SK-N-SH (cell line): ENCODE data around the gene MROH7. TPM values are rescaled to one million over a fixed set of nuclear protein-coding genes. Genes with fewer than 3 reads are reported as not detected.

Source experiments
- CTCF ChIA-PET: fragments of 300-600, 350-600 bp; formaldehyde crosslinking; extraction: SDS; loops from one replicate; lab custom pipeline; 2021; lab: Yijun Ruan, JAX
- POLR2A ChIA-PET: fragments of 350-600 bp; sonication (Branson Sonifier 250); formaldehyde crosslinking; extraction: SDS; loops from one replicate; lab custom pipeline; 2020; ENCODE audit warnings: antibody characterized with exemption, inconsistent platforms; lab: Yijun Ruan, JAX
- DNase-seq: peaks from one replicate; pipeline ENCODE4 v3.0.0; 2012
- H2AFZ ChIP-seq: fragments of 200-600 bp; sonication (generic); 2 replicates; pipeline ENCODE4 v1.8.1; 2016; ENCODE audit warnings: antibody characterized with exemption, mild to moderate bottlenecking, low read depth
- H3F3A ChIP-seq: fragments of 200-600 bp; sonication (generic); replicated peaks from 2 replicates; pipeline ENCODE3; 2016; ENCODE audit warnings: antibody characterized with exemption, mild to moderate bottlenecking; ENCODE audit not compliant: insufficient read depth
- H3K27ac ChIP-seq, 2 experiments: fragments of 200-500 bp in 1 of 2; fragments of 200-600 bp in 1 of 2; sonication (Bioruptor generic) in 1 of 2; sonication (generic), shearing (Covaris generic) in 1 of 2; 2 replicates each; pipeline versions ENCODE4 v1.5.1 to v1.6.1; 2014 to 2016; ENCODE audit warnings: low read depth in 2 of 2, inconsistent platforms in 1 of 2, low read length in 1 of 2, mild to moderate bottlenecking in 1 of 2, mixed read lengths in 1 of 2
- H3K27me3 ChIP-seq: fragments of 200-600 bp; sonication (generic), shearing (Covaris generic); 2 replicates; pipeline ENCODE4 v1.6.1; 2016; ENCODE audit warnings: mixed run types; ENCODE audit not compliant: insufficient read depth
- H3K36me3 ChIP-seq, 2 experiments: fragments of 200-500 bp in 1 of 2; fragments of 200-600 bp in 1 of 2; sonication (Bioruptor generic) in 1 of 2; sonication (generic) in 1 of 2; replicated peaks in 1 of 2; 2 replicates each; pipeline versions ENCODE3 to v1.5.1; 2014 to 2016; ENCODE audit warnings: low read length in 1 of 2, mild to moderate bottlenecking in 1 of 2; ENCODE audit not compliant: insufficient read depth in 2 of 2, control insufficient read depth in 1 of 2
- H3K4me1 ChIP-seq, 2 experiments: fragments of 200-500 bp in 1 of 2; fragments of 200-600 bp in 1 of 2; sonication (Bioruptor generic) in 1 of 2; sonication (generic), shearing (Covaris generic) in 1 of 2; 2 replicates each; pipeline versions ENCODE4 v1.5.1 to v1.6.1; 2014 to 2016; ENCODE audit warnings: low read depth in 1 of 2, low read length in 1 of 2, mixed run types in 1 of 2; ENCODE audit not compliant: insufficient read depth in 2 of 2, control insufficient read depth in 1 of 2
- H3K4me2 ChIP-seq: fragments of 200-600 bp; sonication (generic), shearing (Covaris generic); 2 replicates; pipeline ENCODE4 v1.6.1; 2017; ENCODE audit warnings: mixed run types
- H3K4me3 ChIP-seq, 2 experiments: fragments of 200-500 bp in 1 of 2; fragments of 200-600 bp in 1 of 2; sonication (Bioruptor generic) in 1 of 2; sonication (generic), shearing (Covaris generic) in 1 of 2; 2 replicates each; pipeline versions ENCODE4 v1.5.1 to v1.8.1; 2014 to 2016; ENCODE audit warnings: low read depth in 2 of 2, inconsistent platforms in 1 of 2, low read length in 1 of 2, mild to moderate bottlenecking in 1 of 2, mixed read lengths in 1 of 2, moderate library complexity in 1 of 2
- H3K79me2 ChIP-seq: fragments of 200-600 bp; sonication (generic); 2 replicates; pipeline ENCODE4 v1.8.1; 2017; ENCODE audit warnings: mild to moderate bottlenecking; ENCODE audit not compliant: insufficient read depth
- H3K9ac ChIP-seq: fragments of 200-600 bp; sonication (generic); 2 replicates; pipeline ENCODE4 v1.6.1; 2017; ENCODE audit warnings: mixed run types
- H3K9me2 ChIP-seq: fragments of 200-600 bp; sonication (generic); 2 replicates; pipeline ENCODE4 v1.6.1; 2017; ENCODE audit warnings: mixed run types
- H3K9me3 ChIP-seq: fragments of 200-600 bp; sonication (generic); 2 replicates; pipeline ENCODE4 v1.6.1; 2017; ENCODE audit warnings: mixed run types, mild to moderate bottlenecking, moderate library complexity
- H4K20me1 ChIP-seq: fragments of 200-600 bp; sonication (generic); 2 replicates; pipeline ENCODE4 v1.6.1; 2017; ENCODE audit warnings: mild to moderate bottlenecking, mixed run types; ENCODE audit not compliant: insufficient read depth
- CHD2 ChIP-seq: fragments of 150-350 bp; IDR thresholded peaks from 2 replicates; pipeline ENCODE4 v1.6.1; 2018; ENCODE audit warnings: low read length; ENCODE audit not compliant: partially characterized antibody
- EP300 ChIP-seq, 2 experiments: IDR thresholded peaks; 2 replicates each; pipeline versions ENCODE4 v1.4.0 to v1.6.1; 2012; ENCODE audit warnings: borderline replicate concordance in 1 of 2, low read depth in 1 of 2, low read length in 1 of 2
- GABPA ChIP-seq: IDR thresholded peaks from 2 replicates; pipeline ENCODE4 v1.4.0; 2012; ENCODE audit warnings: low read depth, mild to moderate bottlenecking
- JUND ChIP-seq: IDR thresholded peaks from 2 replicates; pipeline ENCODE4 v1.4.0; 2012
- RFX5 ChIP-seq: IDR thresholded peaks from 2 replicates; pipeline ENCODE4 v1.6.1; 2012; ENCODE audit warnings: mild to moderate bottlenecking, improper control_type of control experiment, low read length
- RXRA ChIP-seq: IDR thresholded peaks from 2 replicates; pipeline ENCODE4 v1.4.0; 2012; ENCODE audit warnings: low read depth, mild to moderate bottlenecking, borderline replicate concordance
- SMC3 ChIP-seq: IDR thresholded peaks from 2 replicates; pipeline ENCODE4 v1.6.1; 2012; ENCODE audit warnings: low read depth, low read length, improper control_type of control experiment
- WGBS: methylation state at CpG from one replicate; pipeline ENCODE4 v1.1.6; 2017; ENCODE audit warnings: low lambda C conversion rate; 5-methylcytosine and 5-hydroxymethylcytosine counted together
- polyA plus RNA-seq, 3 experiments: library from polyadenylated mRNA; depleted of rRNA; stranded (reverse); fragments of >200 nt; gene quantifications; 2 replicates each; pipeline ENCODE4 v1.2.3, GENCODE V29; 2012
- TF ChIP-seq, protein P1 (sequence below): IDR thresholded peaks from 2 replicates; pipeline ENCODE4 v1.6.1; 2012; ENCODE audit warnings: mild to moderate bottlenecking, low read depth, low read length, moderate library complexity
- TF ChIP-seq, protein P2 (sequence below): fragments of 200-600 bp; sonication (generic); IDR thresholded peaks from 2 replicates; pipeline ENCODE4 v1.6.1; 2017; ENCODE audit warnings: antibody characterized with exemption, mild to moderate bottlenecking, moderate library complexity

MROH7 gene
- polyA plus RNA-seq, 1 of the 3 experiments (the other 2 are of a cell fraction): 0.51 TPM

DNA sequence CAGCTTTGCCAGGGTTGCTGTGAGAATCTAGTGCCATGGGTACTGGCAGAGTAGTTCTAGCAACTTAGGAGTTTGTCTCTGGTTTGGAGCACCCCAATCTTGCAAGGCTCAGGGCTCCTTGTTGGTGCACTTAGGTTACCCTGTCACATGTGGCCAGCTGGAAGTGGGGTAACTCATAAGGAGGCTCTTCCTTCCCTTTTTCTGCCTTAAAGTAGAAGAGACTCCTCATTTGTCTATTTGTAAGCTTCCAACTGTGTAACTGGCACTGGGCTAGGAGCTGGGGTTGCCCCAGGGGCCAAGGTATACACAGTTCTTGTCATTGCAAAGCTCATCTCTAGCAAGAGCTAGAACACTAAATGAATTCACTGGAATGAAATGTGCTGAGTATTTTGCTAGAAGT is 10.6 kb downstream of the MROH7 start:
- no peaks in the 10 kb centered on the region for H3K9me3 ChIP-seq
- DNase-seq: no peak
- H4K20me1 ChIP-seq: no peaks in the 10 kb centered on the region
- TF ChIP-seq GABPA: no peak
- TF ChIP-seq, all 33 proteins: peak for 0
- H3K36me3 ChIP-seq: no peaks in the 10 kb centered on the region
- no peaks in the 10 kb centered on the region for H3K27me3 ChIP-seq
- no peaks in the 10 kb centered on the region for H3K4me1 ChIP-seq
- ChIA-PET POLR2A (no interaction called here), CTCF (interaction anchor here (2.5 kb wide), 1 partner anchor 104 kb away, joined by 6 read pairs; the partner anchor contains the start of gene ACOT11)
- no peak overlapping the region for H3K4me3 ChIP-seq
- no peak overlapping the region for H3K27ac ChIP-seq
- H3K79me2 ChIP-seq: no peaks in the 10 kb centered on the region
- no peaks in the 10 kb centered on the region for H3K9me2 ChIP-seq
- no peak overlapping the region for H3K4me2 ChIP-seq
- H2AFZ ChIP-seq: no peak overlapping the region
- H3K9ac ChIP-seq: no peak overlapping the region
- H3F3A ChIP-seq: no peaks in the 10 kb centered on the region

DNA sequence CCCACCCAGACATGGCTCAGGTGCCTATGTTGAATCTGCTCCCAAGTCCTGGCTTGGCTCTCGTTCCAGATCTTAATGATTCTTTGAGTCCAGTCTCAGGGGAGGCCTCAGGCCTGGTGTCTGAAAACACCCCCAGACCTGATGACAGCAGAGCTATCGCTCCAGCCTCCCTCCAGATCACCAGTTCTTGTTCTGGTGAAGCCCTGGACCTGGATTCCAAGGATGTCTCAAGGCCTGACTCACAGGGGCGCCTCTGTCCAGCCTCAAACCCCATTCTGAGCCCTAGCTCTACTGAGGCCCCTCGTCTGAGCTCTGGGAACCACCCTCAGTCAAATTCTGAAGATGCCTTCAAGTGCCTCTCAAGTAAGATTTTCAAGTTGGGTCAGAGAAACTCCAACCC is 11.4 kb downstream of the MROH7 start:
- no peaks in the 10 kb centered on the region for H3K4me1 ChIP-seq
- H3K27me3 ChIP-seq: no peaks in the 10 kb centered on the region
- TF ChIP-seq JUND (no peak), RFX5 (no peak)
- TF ChIP-seq, protein P1, sequence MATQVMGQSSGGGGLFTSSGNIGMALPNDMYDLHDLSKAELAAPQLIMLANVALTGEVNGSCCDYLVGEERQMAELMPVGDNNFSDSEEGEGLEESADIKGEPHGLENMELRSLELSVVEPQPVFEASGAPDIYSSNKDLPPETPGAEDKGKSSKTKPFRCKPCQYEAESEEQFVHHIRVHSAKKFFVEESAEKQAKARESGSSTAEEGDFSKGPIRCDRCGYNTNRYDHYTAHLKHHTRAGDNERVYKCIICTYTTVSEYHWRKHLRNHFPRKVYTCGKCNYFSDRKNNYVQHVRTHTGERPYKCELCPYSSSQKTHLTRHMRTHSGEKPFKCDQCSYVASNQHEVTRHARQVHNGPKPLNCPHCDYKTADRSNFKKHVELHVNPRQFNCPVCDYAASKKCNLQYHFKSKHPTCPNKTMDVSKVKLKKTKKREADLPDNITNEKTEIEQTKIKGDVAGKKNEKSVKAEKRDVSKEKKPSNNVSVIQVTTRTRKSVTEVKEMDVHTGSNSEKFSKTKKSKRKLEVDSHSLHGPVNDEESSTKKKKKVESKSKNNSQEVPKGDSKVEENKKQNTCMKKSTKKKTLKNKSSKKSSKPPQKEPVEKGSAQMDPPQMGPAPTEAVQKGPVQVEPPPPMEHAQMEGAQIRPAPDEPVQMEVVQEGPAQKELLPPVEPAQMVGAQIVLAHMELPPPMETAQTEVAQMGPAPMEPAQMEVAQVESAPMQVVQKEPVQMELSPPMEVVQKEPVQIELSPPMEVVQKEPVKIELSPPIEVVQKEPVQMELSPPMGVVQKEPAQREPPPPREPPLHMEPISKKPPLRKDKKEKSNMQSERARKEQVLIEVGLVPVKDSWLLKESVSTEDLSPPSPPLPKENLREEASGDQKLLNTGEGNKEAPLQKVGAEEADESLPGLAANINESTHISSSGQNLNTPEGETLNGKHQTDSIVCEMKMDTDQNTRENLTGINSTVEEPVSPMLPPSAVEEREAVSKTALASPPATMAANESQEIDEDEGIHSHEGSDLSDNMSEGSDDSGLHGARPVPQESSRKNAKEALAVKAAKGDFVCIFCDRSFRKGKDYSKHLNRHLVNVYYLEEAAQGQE: peak; percentile 64; the same call in 1 of the 2 replicates
- no peaks in the 10 kb centered on the region for H4K20me1 ChIP-seq
- H3K79me2 ChIP-seq: no peaks in the 10 kb centered on the region
- H3K27ac ChIP-seq: no peak overlapping the region
- WGBS: 50% methylated on average over 4 of the region's 4 CpGs
- H3K36me3 ChIP-seq: no peaks in the 10 kb centered on the region
- no peak overlapping the region for H3K4me2 ChIP-seq
- no peak overlapping the region for H3K9ac ChIP-seq
- DNase-seq: no peak
- no peaks in the 10 kb centered on the region for H3F3A ChIP-seq
- POLR2A ChIA-PET: no interaction called here
- 0 out of 2 replicates have a peak, but pooled peaks cover under 1% of the 10 kb centered on the region for H3K9me3 ChIP-seq
- no peaks in the 10 kb centered on the region for H3K9me2 ChIP-seq
- CTCF ChIA-PET: interaction anchor here (0.7 to 1.2 kb wide), 2 partner anchors 17 to 19 kb away, joined by 3 to 4 read pairs; no protein-coding TSS in a partner anchor
- H3K4me3 ChIP-seq: no peak overlapping the region
- H2AFZ ChIP-seq: no peak overlapping the region

DNA sequence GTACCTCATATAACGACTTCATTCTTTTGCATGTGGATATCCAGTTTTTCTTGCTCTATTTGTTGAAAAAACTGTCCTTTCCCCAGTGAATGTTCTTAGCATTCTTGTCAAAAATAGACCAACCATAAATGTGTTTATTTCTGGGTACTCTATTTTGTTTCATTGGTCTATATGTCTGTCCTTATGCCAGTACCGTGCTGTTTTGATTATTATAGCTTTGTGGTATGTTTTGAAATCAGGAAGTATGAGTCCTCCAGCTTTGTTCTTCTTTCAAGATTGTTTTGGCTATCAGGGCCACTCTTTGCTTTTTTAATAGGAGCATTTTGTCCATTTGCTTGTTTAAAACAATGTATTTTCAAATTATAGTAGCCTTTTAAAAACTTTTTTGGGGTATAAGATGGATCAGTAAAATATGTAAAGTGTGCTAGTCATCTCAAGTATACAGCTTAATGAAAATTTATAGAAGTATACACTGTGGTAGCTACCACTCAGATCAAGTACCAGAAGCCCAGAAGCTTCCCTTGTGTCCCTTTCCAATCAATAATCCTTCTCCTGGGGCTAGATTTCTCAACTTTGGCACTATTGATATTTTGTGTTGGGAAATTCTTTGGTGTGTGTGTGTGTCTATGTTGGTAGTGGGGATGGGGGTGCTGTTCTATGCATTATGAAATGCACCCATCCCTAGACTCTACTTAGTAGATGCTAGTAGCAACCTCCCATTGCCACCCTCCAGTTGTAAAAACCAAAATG is 16.8 kb downstream of the MROH7 start:
- no peak overlapping the region for H3K27ac ChIP-seq
- 0 out of 2 replicates have a peak, but pooled peaks cover 6% of the 10 kb centered on the region for H3K9me3 ChIP-seq
- H3K36me3 ChIP-seq: no peaks in the 10 kb centered on the region
- no peaks in the 10 kb centered on the region for H3F3A ChIP-seq
- no peak overlapping the region for H3K9ac ChIP-seq
- H2AFZ ChIP-seq: no peak overlapping the region
- TF ChIP-seq SMC3 (no peak), RXRA (no peak), CHD2 (no peak), EP300 (IDR thresholded peaks at IDR 0.05; ENCODE audit: borderline replicate concordance in 1 of 2, low read depth in 1 of 2, low read length in 1 of 2) (no peak)
- TF ChIP-seq, protein P2, sequence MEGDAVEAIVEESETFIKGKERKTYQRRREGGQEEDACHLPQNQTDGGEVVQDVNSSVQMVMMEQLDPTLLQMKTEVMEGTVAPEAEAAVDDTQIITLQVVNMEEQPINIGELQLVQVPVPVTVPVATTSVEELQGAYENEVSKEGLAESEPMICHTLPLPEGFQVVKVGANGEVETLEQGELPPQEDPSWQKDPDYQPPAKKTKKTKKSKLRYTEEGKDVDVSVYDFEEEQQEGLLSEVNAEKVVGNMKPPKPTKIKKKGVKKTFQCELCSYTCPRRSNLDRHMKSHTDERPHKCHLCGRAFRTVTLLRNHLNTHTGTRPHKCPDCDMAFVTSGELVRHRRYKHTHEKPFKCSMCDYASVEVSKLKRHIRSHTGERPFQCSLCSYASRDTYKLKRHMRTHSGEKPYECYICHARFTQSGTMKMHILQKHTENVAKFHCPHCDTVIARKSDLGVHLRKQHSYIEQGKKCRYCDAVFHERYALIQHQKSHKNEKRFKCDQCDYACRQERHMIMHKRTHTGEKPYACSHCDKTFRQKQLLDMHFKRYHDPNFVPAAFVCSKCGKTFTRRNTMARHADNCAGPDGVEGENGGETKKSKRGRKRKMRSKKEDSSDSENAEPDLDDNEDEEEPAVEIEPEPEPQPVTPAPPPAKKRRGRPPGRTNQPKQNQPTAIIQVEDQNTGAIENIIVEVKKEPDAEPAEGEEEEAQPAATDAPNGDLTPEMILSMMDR: no peak
- no peaks in the 10 kb centered on the region for H3K79me2 ChIP-seq
- H3K27me3 ChIP-seq: no peaks in the 10 kb centered on the region
- no peaks in the 10 kb centered on the region for H4K20me1 ChIP-seq
- no peak overlapping the region for H3K4me3 ChIP-seq
- CTCF ChIA-PET: interaction anchor here (1.4 kb wide), 1 partner anchor 134 kb away, joined by 3 read pairs; no protein-coding TSS in a partner anchor
- POLR2A ChIA-PET: no interaction called here
- DNase-seq: no peak
- H3K4me2 ChIP-seq: no peak overlapping the region
- H3K9me2 ChIP-seq: no peaks in the 10 kb centered on the region
- no peaks in the 10 kb centered on the region for H3K4me1 ChIP-seq
- WGBS: 7% methylated on average over 2 of the region's 2 CpGs
